Brain pericyte (primary cell): ENCODE data around the gene PRKAG3.

Experiments used
- DNase-seq: peaks from one replicate; pipeline ENCODE4 v3.0.0-alpha.2; 2012; ENCODE audit warnings: low read depth, low spot score

PRKAG3 gene

DNA sequence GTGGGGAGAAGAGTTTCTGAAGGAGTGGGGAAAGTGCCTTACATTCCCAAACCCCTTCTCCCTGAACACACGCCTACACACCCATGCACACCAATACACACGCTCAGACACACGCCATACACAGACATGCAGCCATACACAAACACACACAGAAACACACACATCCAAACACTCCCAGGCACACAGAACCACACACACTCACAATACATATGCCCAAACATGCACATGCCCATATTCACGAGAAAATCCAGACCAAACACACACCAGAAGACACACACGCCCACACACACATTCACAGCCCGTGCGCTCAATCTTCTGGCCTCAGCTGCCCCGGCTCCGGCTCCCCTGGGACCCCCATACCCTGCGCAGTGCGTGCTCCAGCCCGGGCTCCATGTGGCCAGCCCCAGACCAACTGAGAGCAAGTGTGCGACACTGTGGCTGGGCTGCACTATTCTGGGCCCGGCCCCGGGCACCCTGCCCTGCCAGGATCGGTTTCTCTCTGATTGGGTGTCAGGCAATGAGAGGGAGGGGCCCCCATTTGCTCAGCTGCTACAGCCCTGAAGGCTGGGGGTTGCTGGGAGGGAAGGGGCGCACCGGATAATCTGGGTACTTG, at the start of gene PRKAG3:
PRKAG3 (minus strand) TSS at position 426 of the 613 bp plus-strand sequence.
- DNase-seq = no peak

GRCh38 chr2:218880859-218881594, 49.4 kb upstream of the PRKAG3 start:
- DNase-seq = no peak

GRCh38 chr2:218880102-218880858, 48.7 kb upstream of the PRKAG3 start, which contains the start of gene WNT10A:
Gene WNT10A (plus strand): TSS chr2:218880852. CDS start chr2:218880996, 144 bp downstream.
- DNase-seq = no peak

GRCh38 chr2:218879776-218880101, 48.1 kb upstream of the PRKAG3 start:
- no peak for DNase-seq

DNA sequence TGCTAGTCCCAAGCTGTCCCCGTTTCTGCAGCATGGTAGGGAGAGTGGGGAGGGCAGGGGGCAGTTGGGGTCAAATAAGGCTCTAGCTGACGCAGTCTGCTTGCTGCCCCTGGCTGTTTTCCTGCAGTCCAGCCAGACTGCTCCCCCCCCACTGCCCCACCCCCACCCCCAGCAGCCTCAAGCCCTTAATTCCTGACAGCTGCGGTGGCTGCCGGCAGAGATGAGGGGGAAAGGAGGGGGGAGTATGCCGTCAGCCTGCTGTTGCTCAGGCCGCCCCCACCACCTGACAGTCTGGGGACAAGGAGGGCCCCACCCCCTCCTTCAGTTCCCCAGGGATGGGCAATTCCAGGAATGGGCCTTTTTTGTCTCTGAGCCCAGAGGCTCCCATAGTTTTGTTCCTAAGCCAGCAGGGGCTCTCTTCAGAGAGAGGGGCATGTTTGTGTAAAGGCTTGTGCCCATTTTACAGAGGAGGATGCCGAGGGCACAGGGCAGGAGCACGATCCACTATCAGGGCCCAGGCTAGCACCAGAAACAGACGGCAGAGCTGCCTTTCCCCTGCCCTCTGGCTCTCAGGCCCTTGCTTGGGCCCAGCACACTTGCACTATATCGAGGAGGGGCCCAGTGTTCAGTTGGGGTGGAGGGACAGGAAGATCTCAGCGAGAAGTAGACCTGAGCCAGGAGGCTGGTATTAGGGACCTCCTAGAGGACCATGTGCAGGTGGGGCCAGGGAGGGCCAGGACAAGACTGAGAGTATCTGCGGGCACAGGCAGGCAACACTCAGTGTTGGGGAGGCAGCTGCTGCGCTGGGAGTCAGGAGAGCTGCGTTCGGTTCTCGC, 47.5 kb upstream of the PRKAG3 start:
- DNase-seq = no peak

DNA sequence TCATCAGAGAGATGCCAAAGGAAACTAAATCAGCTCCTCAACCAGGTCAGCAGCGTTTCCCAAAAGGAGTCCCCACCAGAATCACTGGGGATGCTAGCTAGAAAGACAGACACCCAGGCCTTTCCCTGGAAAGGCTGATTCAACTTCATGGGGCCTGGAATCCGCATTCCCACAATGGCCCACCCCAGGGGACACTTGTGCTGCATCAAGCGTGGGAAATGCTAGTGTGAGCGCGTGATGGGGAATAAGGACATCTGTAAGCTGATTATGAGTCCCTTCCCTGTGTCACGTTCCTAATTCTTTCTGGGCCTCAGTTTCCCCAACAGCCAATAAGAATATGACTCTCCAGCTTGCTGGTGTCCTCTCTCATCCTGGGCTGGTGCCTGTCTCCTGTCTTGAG, 46.9 kb upstream of the PRKAG3 start:
- DNase-seq = no peak

- no peak for DNase-seq
Measured at GRCh38 chr2:218877891-218878290, 46.3 kb upstream of the PRKAG3 start.

GRCh38 chr2:218877331-218877730, 45.7 kb upstream of the PRKAG3 start:
- no peak for DNase-seq

DNA sequence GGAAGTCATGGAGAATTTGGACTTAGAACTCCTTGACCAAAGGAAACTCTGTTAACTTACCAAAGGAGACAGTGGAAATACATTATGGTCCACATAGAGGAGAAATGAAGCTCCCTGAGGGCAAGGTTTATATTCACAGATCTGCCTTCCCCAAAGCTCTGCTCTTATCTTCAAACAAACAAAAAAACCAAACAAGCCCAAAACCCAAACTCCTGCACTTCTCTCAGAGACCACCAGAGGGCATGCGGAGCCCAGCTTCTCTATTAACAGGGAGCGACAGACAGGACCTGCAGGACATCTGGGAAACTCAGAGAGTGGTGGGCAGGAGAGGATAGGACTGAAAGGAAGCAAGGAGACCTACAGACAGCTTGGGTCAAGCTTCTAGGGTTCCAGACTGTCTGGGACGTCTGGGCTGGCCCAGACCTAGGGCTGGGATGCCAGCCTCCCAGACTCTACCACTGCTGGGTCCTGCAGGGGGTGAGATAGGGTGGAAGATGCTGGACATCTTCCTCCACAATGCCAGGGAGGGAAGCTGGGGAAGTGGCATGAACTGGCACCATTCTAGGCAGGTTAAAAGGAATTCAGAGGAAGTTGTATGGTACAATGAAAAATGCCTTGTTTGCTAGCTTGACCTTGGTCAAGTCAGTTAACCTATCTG, 45.1 kb upstream of the PRKAG3 start:
- DNase-seq = no peak

DNA sequence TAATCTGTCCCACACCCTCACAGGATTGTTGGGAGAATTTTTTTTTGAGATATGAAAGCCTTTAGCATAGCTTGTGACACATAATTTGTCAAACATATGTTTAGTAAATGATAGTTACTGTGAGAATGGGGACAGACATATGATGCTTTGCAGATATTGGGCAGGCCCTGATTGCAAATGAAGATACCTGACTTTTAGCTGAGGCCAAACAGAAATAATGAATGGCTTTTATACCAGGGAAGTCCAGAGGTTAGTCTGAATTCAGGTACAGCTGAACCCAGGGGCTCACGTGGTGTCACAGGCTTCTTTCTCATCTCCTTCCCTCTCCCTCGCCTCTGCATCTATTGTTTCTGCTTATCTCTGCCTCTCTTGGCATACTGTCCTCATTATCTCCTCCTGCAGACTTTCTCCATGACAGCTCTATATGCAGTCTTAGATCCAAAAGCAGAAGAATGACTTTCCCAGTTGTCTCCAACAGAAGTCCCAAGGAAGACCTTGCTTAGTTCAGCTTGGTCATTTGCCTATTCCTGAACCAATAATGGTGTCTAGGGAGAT, 44.2 kb upstream of the PRKAG3 start:
- no peak for DNase-seq

GRCh38 chr2:218873359-218874194, 42.0 kb upstream of the PRKAG3 start:
- DNase-seq = no peak

DNA sequence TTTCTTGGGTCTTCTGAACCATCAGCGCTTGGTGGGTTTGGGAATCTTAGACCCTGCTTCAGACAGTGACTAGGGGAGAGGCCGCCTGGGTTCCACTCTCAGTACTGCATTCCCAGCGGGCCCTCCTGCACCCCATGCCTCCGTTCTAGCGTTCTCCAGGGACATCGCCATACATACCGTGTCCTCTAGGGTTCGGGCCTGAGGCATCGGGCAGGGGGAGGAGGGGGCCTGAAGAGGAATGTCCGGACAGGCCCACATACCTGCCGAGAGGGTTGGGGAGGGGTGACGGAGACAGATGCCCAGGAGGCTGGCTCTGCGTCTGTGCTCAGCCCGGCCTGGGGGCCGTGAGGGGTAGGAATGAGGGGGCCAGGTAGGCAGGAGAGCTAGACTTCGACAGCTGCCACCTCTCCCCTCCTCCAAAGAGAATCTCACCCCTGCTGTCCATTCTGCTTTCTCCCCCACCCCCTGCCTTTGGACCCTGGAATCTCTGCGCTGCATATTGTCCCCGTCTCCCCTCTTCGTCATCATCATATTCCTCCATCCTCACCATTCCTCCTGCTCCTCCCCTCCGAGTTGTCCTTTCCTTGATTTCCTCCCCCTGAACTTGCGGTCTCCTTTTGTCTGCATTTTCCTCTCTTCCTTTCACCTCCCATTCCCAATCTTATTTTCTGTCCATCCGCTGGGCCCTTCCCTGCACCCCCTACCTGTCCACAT, 41.2 kb upstream of the PRKAG3 start:
- DNase-seq = no peak

DNA sequence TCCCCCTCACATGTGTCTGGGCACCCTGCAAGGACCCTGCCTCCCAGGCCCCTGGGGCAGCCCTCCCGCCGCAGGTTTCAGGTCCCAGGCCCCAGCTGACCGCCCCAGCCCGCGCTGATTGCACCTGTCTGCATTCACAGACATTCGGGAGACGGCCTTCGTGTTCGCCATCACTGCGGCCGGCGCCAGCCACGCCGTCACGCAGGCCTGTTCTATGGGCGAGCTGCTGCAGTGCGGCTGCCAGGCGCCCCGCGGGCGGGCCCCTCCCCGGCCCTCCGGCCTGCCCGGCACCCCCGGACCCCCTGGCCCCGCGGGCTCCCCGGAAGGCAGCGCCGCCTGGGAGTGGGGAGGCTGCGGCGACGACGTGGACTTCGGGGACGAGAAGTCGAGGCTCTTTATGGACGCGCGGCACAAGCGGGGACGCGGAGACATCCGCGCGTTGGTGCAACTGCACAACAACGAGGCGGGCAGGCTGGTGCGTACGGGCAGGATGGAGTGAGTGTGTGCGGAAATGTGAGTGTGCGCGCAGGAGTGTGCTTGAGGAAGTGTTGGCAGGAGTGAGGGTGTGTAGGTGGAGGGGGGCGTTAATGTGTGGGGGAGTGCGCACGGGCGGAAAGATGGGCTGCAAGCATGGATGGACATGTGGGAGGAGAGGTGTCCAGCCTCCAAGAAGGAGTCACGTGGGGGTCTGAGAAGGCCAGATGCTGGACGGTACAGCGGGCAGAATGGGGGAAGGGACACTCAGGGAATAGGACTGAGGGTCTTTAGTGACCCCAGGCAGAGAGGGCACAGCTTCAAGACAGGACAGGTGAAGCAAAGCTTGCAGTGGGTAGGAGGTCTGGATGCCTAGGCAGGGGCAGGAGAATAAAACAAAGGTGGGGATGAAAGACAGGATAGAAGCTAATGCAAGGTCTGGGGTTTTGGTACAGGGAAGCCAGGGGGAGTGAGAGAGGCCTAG, 40.0 kb upstream of the PRKAG3 start:
- no peak for DNase-seq

- no peak for DNase-seq
Measured at GRCh38 chr2:218870984-218871344, 39.4 kb upstream of the PRKAG3 start.

DNA sequence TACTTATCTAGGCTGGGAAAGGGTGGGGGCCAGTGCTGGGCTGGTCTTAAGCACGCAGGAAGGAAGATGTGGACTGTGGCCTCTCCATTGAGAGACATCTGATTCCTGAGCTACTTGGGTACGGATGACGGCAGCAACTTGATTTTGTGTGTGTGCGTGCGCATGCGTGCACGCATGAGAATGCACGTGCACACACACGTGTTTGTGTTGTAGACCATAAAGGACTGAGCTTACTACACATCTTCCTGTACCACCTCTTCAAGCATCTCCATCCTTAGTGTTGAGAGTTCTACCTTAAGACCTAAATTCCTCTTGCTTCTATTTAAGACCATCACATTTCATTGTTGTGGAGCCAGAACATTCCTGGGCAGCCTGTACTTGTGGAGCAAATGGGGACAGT, 37.5 kb upstream of the PRKAG3 start:
- DNase-seq = no peak

DNA sequence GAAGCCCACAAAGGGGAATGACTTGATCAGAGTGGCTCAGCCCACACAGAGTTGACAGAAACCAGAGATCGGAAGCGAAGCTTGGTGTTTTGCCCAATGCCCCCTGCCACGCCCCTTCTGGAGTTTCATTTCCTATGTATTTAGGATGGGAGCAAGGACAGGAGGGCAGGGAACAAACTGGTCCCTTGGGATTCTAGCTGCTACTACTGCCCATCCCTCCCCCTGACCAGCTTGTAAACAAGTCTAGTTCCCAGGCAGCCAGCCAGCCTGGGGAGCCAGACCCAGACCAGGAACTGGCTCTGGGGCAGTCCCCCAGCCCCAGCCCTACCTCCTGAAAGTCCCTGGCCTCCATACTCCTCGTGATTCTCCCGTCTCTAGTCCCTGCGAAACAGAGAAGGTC, 36.3 kb upstream of the PRKAG3 start:
- DNase-seq = no peak

- no peak for DNase-seq
Measured at GRCh38 chr2:218865999-218866398, 34.4 kb upstream of the PRKAG3 start.

GRCh38 chr2:218865396-218865795, 33.8 kb upstream of the PRKAG3 start:
- no peak for DNase-seq
